Stimulated activated CD8-positive, alpha-beta memory T cell treated with anti-CD3 and anti-CD28 coated beads, Interleukin-7, amount 100 ng/mL, for 24 hours (primary cell): ENCODE results near the gene GADD45A.
"Not testable (repeated sequence)": the region's sequence is repeated elsewhere in the genome, so short reads cannot be mapped to it uniquely, and the experiment has no call there.

ENCODE experiments used
- DNase-seq: peaks from one replicate; pipeline ENCODE4 v3.0.0-alpha.2; 2020; ENCODE audit warnings: low read depth

GADD45A gene

GRCh38 chr1:67685067-67685557 lies at the start of gene GADD45A:
Gene GADD45A, plus strand, starts transcription at chr1:67685201. Its CDS starts 294 bp downstream, at chr1:67685495.
- DNase-seq: no peak

- DNase-seq: no peak
These were observed 48.9 kb upstream of the GADD45A start for GRCh38 chr1:67636146-67636545.

GRCh38 chr1:67639361-67639760 lies 45.6 kb upstream of the GADD45A start:
- DNase-seq: no peak

DNA sequence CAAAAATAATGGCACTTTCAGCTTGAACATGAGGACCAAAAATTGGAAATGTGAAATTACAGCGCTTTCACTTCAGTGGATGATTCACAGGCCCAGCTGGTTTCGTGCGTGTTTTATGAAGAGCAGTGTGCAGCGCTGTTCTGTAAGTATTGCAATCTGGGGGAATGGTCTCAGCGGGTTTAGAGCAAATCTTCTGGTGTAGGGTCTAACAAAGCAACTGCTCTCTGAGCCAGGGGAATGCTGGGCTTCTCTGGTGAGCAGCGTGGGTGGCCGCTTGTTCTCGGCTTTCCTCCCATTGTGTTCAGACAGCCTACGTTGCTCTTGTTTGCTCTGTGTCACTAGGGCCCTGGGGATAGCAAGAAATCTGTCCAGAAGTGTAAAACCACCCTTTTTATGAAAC lies 42.4 kb upstream of the GADD45A start:
- no peak for DNase-seq

DNA sequence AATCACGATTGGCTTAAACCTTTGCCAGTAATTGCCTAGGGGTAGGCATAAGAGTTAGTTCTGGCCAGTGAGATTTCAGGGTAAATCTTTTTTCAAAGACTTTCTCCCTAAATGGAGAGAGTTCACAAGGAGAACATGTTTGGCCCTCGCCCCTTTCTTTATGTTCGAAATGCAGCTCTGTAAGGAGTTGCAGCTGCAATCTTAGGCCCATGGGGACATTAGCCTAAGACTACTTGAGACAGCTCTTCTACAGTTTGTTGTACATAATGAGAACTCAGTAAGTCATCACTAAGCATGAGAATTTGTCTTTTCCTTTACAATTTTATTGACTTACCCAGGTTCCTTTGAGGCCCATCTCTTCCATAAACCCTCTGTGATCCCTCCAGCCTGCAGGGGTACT lies 40.4 kb upstream of the GADD45A start:
- DNase-seq: no peak

GRCh38 chr1:67645495-67646144 lies 39.4 kb upstream of the GADD45A start:
- no peak for DNase-seq

DNA sequence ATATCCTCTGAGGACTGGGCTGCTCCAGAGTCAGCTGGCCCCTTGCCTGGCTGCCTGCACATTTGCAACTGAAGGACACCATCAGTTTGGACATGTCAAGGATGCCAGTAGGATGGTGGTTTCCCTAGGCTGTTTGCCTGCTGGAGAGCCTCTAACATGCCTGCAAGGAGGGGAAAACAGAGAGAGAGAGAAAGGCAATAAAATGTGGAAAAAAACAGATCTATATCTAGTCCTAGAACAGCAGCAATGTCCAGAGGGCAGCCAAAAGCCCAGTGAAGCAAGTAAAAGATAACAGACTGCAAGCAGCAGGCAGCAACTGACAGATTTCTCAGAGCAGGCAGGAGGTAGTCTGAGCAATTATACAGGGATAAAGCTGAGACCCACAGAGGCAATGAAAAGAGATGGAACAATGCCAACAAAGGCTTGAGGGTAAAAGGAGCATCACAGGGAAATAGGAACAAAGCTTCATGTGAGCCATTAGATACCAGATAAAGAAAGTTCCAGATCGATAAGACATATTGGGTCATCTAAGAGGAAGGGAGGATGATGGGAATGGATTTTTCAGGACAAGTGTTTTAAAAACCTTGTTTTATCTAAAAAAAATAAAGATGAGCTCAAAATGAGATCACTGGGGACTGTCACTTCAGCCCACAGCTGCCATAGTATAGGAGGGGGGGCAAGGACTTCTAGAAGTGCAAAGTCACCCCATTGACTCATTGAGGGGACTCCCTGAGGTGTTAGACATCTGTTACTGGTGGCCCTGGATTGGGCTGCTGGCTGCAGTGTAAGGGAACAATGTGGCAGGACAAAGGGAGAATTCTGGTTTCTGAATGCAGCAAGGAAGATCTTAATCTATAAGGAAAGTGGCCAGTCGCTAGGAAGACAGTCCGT lies 38.6 kb upstream of the GADD45A start:
- DNase-seq: no peak

- no peak for DNase-seq
These were observed 37.8 kb upstream of the GADD45A start for GRCh38 chr1:67647036-67647798.

GRCh38 chr1:67647814-67648358 lies 37.1 kb upstream of the GADD45A start:
- no peak for DNase-seq

DNA sequence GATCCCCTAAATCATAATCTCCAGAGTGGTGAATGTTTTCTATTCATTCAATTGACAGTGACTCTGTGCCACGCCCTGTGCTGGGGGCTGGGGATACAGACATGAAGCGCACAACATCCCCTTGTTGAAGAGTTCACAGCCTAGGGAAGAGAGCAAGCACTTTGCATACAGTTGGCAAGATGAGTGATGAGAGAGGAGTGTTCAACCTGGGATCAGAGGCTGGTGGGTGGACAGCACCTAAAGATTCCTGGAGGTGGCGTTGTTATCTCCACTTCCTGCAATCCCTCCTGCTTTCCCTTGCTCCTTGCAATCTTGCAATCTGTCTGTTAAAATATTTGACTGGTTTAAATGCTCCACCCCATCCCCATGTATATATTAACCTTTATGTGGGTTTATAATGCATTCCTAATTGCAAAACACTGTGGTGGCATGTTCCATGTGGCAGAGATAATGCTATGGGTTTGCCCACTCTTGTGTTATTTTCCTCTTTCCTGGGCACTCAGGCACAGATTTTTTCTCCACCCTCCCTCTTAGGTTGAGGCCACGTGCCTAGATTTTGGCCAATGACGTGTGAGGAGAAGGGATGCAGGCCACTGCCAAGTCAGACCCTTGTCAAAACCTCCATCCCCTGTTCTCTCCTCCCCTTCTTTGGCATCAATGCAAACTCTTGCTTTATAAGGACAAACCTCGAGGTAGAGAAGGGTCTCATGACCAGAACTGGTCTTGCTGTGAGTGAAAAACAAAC lies 36.2 kb upstream of the GADD45A start:
- DNase-seq: no peak

DNA sequence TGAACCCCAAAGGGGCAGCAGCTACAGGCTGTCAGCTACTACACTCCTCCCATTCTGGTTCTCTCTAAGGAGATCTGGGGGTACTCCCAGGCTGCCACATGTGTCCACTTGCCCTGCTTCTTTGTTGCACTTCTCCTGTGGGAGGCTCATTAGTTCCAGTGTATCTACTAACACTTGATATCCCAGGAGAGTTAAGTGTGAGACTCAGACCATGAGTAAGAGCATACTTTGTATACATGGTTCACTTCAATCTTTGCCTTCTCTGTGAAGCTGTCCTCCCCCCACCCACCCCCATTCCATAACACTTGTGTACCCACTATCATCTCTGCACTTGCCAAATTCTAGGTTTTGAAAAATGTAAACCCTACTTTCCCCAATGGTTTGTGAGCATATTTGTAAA lies 34.9 kb upstream of the GADD45A start:
- no peak for DNase-seq

DNA sequence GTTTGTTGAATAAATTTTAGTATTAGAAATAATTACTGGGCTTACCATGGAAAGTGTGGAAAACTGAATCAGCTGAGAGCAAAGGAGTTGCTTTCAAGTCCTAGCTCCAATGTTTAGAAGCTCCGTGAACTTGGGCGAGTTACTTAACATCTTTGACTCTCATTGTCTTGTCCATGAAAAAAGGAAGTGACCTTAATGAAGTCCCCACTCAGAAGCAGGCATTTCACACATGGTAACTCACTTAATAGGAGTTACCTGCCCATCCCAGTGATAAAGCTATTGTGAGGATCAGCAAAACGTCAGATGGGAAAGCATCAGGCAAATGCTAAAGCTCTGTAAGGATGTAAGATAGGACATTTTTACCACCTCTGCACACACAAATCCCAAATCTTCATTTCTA lies 34.0 kb upstream of the GADD45A start:
- no peak for DNase-seq

DNA sequence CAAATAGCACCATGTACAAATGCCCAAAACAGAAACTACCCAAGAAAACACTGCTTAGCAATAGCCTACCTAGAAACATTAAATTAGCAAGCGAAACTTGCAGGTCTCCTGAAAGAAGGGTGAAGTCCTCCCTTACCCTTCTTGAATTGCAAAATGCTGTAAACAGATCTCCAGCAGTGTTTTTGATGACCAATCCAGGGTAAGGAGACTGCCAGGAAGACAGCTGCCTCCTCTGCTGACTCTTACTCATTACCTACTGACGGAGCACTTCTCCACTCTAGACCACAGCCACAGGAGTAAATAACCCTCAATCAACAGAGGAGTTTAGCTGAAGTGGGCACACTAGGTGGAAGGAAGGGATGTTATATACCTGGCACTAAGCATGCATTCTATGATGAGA lies 32.2 kb upstream of the GADD45A start:
- no peak for DNase-seq

- DNase-seq: no peak
These were observed 31.7 kb upstream of the GADD45A start for GRCh38 chr1:67653304-67653703.

- DNase-seq: no peak
These were observed 29.4 kb upstream of the GADD45A start for GRCh38 chr1:67655581-67655980.

GRCh38 chr1:67657152-67657551 lies 27.8 kb upstream of the GADD45A start:
- not testable (repeated sequence) for DNase-seq

- no peak for DNase-seq
These were observed 25.8 kb upstream of the GADD45A start for GRCh38 chr1:67659229-67659628.

DNA sequence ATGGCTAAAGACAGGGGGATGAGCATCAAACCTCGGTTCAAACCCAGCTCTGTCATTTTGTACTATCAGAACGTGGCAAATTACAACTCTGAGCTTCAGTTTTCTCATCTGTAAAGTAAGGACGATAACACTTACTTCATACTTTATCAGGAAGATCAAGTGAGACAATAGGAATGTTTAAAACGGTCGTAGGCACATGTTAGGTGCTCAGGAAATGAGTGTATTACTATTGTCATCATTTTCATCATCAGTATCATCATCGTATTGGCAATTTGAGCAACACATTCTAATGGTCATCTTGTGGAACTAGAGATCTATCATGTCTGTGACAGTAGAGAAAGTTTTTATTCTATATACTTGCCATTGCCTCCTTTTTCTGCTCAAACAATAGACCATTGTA lies 22.1 kb upstream of the GADD45A start:
- DNase-seq: no peak

DNA sequence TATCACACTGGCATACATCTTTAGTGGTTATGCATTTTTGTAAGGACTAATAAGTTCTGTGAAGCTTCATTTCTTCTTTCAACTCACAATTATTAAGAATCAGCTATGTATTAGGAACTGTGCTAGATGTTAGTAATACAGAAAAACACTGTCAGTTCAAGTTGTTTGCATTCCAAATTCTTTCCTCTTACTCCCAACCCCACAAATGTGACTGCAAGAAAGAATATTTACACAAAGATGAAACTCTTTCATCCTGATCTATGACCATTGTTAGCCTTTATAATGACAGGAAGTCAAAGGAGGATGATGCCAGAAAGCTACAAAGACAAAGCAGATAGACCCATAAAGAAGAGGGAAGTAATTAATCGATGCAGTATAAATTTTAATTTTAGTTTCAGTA lies 21.0 kb upstream of the GADD45A start:
- DNase-seq: no peak

DNA sequence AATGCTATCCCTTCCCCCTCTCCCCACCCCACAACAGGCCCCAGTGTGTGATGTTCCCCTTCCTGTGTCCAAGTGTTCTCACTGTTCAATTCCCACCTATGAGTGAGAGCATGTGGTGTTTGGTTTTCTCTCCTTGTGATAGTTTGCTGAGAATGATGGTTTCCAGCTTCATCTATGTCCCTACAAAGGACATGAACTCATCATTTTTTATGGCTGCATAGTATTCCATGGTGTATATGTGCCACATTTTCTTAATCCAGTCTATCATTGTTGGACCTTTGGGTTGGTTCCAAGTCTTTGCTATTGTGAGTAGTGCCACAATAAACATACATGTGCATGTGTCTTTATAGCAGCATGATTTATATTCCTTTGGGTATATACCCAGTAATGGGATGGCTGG lies 19.7 kb upstream of the GADD45A start:
- DNase-seq: not testable (repeated sequence)

- DNase-seq: no peak
These were observed 18.4 kb upstream of the GADD45A start for GRCh38 chr1:67666636-67667035.

DNA sequence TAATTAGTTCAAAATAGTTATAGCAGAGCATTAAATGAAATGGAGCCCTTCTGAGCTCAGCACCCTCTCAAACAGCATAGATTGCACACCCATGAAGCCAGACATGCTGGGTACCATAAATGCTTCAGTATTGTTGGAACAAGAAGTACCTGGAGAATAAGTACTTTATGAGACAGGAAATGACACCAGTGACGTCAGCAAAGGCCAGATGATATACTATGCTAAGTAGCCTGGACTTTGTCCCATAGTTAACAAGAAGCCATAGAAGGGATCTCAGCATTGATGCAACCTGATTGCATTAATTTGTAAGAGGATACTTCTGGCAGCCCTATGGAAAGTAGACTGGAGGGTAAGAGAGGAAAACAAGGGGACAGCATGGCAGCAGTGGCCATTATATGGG lies 16.3 kb upstream of the GADD45A start:
- no peak for DNase-seq
